OCI-LY1 (cell line): ENCODE results near the gene GIMAP4.
"Not testable (repeated sequence)": the region's sequence is repeated elsewhere in the genome, so short reads cannot be mapped to it uniquely, and the experiment has no call there.

Experiments
- CTCF ChIP-seq: fragments of 200-600 bp; sonication (generic), shearing (Covaris generic); IDR thresholded peaks from 2 replicates; pipeline ENCODE4 v1.5.1; 2017; ENCODE audit warnings: mild to moderate bottlenecking, antibody characterized with exemption, low read length, moderate library complexity, mixed read lengths
- EZH2 ChIP-seq: fragments of 200-600 bp; sonication (generic), shearing (Covaris generic); IDR thresholded peaks from 2 replicates; pipeline ENCODE4 v1.8.0; 2017; ENCODE audit warnings: borderline replicate concordance, mixed run types, mild to moderate bottlenecking, antibody characterized with exemption, low read length, moderate library complexity, mixed read lengths

GRCh38 chr7:150603600-150603999 is 36.4 kb downstream of the GIMAP4 start:
- TF ChIP-seq CTCF, EZH2: not testable (repeated sequence)
